ENCODE data around the gene CDC42EP5.

The CDC42EP5 gene

DNA sequence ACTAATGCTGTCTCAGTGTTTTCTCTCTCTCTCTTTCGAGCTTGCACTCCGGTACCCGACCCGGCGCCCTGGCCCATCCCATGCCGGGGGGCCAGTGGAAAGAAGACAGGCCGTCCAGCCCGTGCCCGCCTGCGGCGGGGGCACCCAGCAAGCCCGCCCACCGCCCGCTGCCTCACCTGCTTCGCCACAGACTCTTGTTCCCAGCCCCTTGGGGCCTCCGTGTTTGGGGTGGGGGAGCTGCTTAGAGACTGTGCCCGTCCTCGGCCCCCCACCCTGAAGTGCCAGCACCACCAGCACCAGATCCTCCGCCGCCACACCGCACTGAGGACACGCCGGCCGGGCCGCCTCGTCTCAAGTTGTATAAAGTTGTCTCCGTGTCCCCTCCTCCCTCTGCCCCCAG, 11.9 kb downstream of the CDC42EP5 start:
- Histone ChIP-seq H3K9ac (ENCODE audit: low read length) (no peak overlapping the region), H4K20me1 (ENCODE audit: insufficient read depth, low read length) (no peaks in the 10 kb centered on the region), H3K79me2 (ENCODE audit: insufficient read depth, low read length) (no peaks in the 10 kb centered on the region), H2AFZ (ENCODE audit: low read length) (no peak overlapping the region), H3K9me3 (ENCODE audit: low read length) (no peaks in the 10 kb centered on the region), H3K4me3 (ENCODE audit: low read depth, low read length, poor library complexity, severe bottlenecking) (no peak overlapping the region), H3K4me1 (ENCODE audit: insufficient read depth, low read length, severe bottlenecking) (peaks cover 18% of the 10 kb centered on the region), H3K9me2 (ENCODE audit: low read depth, low read length) (no peaks in the 10 kb centered on the region), H3K27ac (ENCODE audit: low read depth, low read length, poor library complexity, severe bottlenecking) (no peak overlapping the region), H3K36me3 (ENCODE audit: insufficient read depth, low read length) (peaks cover 59% of the 10 kb centered on the region), H3F3A (ENCODE audit: insufficient read depth, low read length) (peaks cover 3% of the 10 kb centered on the region; the same call in 1 of the 2 replicates), H3K4me2 (ENCODE audit: low read length) (no peak overlapping the region), H3K27me3 (ENCODE audit: insufficient read depth, low read length) (no peaks in the 10 kb centered on the region)
- TF ChIP-seq, protein P1, sequence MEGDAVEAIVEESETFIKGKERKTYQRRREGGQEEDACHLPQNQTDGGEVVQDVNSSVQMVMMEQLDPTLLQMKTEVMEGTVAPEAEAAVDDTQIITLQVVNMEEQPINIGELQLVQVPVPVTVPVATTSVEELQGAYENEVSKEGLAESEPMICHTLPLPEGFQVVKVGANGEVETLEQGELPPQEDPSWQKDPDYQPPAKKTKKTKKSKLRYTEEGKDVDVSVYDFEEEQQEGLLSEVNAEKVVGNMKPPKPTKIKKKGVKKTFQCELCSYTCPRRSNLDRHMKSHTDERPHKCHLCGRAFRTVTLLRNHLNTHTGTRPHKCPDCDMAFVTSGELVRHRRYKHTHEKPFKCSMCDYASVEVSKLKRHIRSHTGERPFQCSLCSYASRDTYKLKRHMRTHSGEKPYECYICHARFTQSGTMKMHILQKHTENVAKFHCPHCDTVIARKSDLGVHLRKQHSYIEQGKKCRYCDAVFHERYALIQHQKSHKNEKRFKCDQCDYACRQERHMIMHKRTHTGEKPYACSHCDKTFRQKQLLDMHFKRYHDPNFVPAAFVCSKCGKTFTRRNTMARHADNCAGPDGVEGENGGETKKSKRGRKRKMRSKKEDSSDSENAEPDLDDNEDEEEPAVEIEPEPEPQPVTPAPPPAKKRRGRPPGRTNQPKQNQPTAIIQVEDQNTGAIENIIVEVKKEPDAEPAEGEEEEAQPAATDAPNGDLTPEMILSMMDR (IDR thresholded peaks at IDR 0.05; ENCODE audit: low read length): no peak
- no peak for TF ChIP-seq EZH2 (IDR thresholded peaks at IDR 0.05; ENCODE audit: borderline replicate concordance, low read length)

DNA sequence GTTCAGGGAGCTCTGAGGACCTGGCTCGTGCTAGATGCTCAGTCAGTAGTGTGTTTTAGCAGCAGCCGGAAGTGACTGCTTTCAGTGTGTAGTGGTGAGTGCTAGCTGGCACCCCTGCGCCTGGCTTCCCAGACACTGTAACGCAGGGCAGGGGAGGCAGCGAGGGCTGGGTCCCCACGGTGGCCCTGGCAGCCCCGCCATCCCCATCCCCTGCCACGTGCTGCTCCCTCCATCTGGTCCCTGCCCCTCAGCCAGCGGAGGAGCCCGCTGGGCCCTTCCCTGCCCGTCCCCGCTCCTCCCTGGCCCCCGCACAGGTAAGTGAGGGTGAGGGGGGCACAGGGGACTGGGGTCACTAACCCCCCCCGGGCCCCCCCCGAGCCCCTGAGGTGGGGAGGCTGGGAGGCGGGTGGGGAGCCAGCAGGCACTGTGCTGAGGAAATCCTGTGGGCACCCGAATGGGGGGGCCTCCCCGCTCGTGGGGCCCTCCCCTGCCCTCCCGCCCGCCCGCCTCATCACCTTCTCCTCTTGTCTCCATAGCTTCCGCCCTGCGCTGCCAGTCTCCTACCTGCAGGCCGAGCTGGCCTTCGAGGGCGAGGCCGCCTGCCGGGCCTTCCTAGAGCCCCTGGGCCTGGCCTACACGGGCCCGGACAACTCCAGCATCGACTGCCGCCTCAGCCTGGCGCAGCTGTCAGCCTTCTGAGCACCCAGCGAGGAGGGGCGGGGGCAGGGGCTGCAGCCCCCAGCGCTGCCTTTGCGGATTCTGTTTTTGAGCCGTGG, 12.7 kb downstream of the CDC42EP5 start:
- no peak overlapping the region for H3K4me2 ChIP-seq (ENCODE audit: low read length)
- H3K4me3 ChIP-seq (ENCODE audit: low read depth, low read length, poor library complexity, severe bottlenecking): no peak overlapping the region
- H3K27ac ChIP-seq (ENCODE audit: low read depth, low read length, poor library complexity, severe bottlenecking): no peak overlapping the region
- H2AFZ ChIP-seq (ENCODE audit: low read length): no peak overlapping the region
- H4K20me1 ChIP-seq (ENCODE audit: insufficient read depth, low read length): no peaks in the 10 kb centered on the region
- no peaks in the 10 kb centered on the region for H3K9me2 ChIP-seq (ENCODE audit: low read depth, low read length)
- H3K4me1 ChIP-seq (ENCODE audit: insufficient read depth, low read length, severe bottlenecking): peaks cover 18% of the 10 kb centered on the region
- no peaks in the 10 kb centered on the region for H3K27me3 ChIP-seq (ENCODE audit: insufficient read depth, low read length)
- peaks cover 67% of the 10 kb centered on the region for H3K36me3 ChIP-seq (ENCODE audit: insufficient read depth, low read length)
- no peaks in the 10 kb centered on the region for H3K79me2 ChIP-seq (ENCODE audit: insufficient read depth, low read length)
- TF ChIP-seq EZH2 (IDR thresholded peaks at IDR 0.05; ENCODE audit: borderline replicate concordance, low read length): no peak
- TF ChIP-seq, protein P1 (IDR thresholded peaks at IDR 0.05; ENCODE audit: low read length): no peak
- no peak overlapping the region for H3K9ac ChIP-seq (ENCODE audit: low read length)
- H3K9me3 ChIP-seq (ENCODE audit: low read length): no peaks in the 10 kb centered on the region
- H3F3A ChIP-seq (ENCODE audit: insufficient read depth, low read length): peaks cover 3% of the 10 kb centered on the region; the same call in 1 of the 2 replicates

DNA sequence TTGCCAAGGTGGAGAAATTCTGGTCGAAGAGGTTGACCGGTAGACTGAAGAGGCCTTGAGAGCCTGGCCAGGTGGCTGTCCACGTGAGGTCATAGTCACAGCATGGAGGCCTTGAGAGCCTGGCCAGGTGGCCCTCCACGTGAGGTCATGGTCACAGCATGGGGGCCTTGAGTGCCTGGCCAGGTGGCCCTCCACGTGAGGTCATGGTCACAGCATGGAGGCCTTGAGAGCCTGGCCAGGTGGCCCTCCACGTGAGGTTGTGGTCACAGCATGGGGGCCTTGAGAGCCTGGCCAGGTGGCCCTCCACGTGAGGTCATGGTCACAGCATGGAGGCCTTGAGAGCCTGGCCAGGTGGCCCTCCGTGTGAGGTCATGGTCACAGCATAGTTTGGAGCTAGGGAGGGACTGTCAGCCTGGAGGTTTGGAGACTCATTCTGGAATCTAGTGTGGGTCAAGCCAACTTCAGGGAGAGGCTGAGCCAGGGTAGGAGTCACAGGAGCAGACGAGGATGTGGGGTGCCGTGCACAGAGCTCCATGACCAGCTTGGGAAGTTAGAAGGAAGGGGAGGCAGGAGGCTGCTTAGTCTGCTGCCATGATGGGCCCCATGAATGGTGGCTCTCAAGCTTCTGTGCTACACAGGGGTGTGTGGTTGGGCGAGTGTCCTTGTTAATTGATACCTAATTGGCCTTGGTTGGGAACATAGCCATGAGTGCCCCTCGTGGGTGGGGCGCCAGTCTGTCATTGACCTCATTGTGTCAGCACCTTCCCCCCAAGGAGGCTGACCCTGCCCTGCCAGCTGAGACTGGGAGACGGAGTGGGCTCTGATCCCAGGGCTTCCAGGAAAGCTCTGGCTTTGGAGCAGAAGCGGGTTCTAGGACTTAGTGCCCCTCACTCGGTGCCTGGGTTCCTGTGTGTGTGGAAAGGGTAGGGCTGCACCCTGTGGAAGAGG, 13.5 kb downstream of the CDC42EP5 start:
- TF ChIP-seq EZH2 (IDR thresholded peaks at IDR 0.05; ENCODE audit: borderline replicate concordance, low read length): no peak
- TF ChIP-seq, protein P1 (IDR thresholded peaks at IDR 0.05; ENCODE audit: low read length): no peak
- no peak overlapping the region for H3K4me2 ChIP-seq (ENCODE audit: low read length)

More for the DNA sequence above, 13.5 kb downstream of the CDC42EP5 start:
- Histone ChIP-seq H3K79me2 (ENCODE audit: insufficient read depth, low read length) (no peaks in the 10 kb centered on the region), H3K27me3 (ENCODE audit: insufficient read depth, low read length) (no peaks in the 10 kb centered on the region), H2AFZ (ENCODE audit: low read length) (no peak overlapping the region), H4K20me1 (ENCODE audit: insufficient read depth, low read length) (no peaks in the 10 kb centered on the region), H3K4me1 (ENCODE audit: insufficient read depth, low read length, severe bottlenecking) (peaks cover 18% of the 10 kb centered on the region), H3K36me3 (ENCODE audit: insufficient read depth, low read length) (peaks cover 76% of the 10 kb centered on the region), H3K27ac (ENCODE audit: low read depth, low read length, poor library complexity, severe bottlenecking) (no peak overlapping the region), H3K4me3 (ENCODE audit: low read depth, low read length, poor library complexity, severe bottlenecking) (no peak overlapping the region), H3K9ac (ENCODE audit: low read length) (no peak overlapping the region), H3K9me2 (ENCODE audit: low read depth, low read length) (no peaks in the 10 kb centered on the region), H3F3A (ENCODE audit: insufficient read depth, low read length) (peaks cover 3% of the 10 kb centered on the region; the same call in 1 of the 2 replicates), H3K9me3 (ENCODE audit: low read length) (no peaks in the 10 kb centered on the region)

Measured in OCI-LY1 (cell line).